ENCODE measurements around the gene ABCA3.

ABCA3 gene

DNA sequence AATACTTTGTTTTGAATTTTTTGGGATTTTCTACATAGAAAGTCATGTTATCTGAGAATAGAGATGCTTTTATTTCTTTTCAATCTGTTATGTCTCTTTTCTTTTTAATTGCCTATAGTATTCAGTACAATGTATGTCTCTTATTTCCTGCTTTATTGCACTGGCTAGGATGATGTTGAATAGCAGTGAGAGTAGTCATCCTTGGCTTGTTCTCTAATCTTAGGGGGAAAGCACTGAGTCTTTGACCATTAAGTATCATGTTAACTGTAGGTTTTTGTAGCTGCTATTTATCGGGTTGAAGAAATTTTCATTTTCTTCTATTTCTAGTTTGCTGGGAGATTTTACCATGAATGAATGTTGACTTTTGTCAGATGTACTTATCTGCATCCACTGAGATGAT is 10.0 kb upstream of the ABCA3 start:
- no peak overlapping the region for H3K4me3 ChIP-seq (ENCODE audit: low read depth, low read length)
- TF ChIP-seq, protein P1, sequence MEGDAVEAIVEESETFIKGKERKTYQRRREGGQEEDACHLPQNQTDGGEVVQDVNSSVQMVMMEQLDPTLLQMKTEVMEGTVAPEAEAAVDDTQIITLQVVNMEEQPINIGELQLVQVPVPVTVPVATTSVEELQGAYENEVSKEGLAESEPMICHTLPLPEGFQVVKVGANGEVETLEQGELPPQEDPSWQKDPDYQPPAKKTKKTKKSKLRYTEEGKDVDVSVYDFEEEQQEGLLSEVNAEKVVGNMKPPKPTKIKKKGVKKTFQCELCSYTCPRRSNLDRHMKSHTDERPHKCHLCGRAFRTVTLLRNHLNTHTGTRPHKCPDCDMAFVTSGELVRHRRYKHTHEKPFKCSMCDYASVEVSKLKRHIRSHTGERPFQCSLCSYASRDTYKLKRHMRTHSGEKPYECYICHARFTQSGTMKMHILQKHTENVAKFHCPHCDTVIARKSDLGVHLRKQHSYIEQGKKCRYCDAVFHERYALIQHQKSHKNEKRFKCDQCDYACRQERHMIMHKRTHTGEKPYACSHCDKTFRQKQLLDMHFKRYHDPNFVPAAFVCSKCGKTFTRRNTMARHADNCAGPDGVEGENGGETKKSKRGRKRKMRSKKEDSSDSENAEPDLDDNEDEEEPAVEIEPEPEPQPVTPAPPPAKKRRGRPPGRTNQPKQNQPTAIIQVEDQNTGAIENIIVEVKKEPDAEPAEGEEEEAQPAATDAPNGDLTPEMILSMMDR (IDR thresholded peaks at IDR 0.05; ENCODE audit: low read depth, low read length): no peak

DNA sequence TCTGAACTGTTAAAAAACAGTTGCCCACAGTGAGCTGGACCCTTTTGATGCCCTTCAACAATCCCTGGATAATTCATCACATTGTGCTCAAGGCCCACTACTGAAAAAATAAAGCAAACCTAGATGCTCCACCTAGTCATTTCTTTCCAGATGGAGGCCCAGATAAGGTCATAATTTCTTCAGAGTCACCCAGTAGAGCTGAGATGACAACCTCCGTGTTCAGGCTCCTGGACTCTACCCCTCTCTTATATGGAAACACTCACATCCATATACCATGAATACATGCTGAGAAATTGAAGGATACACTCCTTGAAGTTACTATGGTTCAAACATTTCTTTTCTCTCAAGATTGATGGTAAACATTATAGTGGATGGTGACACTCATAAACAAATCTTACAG is 2.7 kb upstream of the ABCA3 start:
- TF ChIP-seq, protein P1 (IDR thresholded peaks at IDR 0.05; ENCODE audit: low read depth, low read length): no peak
- H3K4me3 ChIP-seq (ENCODE audit: low read depth, low read length): no peak overlapping the region

DNA sequence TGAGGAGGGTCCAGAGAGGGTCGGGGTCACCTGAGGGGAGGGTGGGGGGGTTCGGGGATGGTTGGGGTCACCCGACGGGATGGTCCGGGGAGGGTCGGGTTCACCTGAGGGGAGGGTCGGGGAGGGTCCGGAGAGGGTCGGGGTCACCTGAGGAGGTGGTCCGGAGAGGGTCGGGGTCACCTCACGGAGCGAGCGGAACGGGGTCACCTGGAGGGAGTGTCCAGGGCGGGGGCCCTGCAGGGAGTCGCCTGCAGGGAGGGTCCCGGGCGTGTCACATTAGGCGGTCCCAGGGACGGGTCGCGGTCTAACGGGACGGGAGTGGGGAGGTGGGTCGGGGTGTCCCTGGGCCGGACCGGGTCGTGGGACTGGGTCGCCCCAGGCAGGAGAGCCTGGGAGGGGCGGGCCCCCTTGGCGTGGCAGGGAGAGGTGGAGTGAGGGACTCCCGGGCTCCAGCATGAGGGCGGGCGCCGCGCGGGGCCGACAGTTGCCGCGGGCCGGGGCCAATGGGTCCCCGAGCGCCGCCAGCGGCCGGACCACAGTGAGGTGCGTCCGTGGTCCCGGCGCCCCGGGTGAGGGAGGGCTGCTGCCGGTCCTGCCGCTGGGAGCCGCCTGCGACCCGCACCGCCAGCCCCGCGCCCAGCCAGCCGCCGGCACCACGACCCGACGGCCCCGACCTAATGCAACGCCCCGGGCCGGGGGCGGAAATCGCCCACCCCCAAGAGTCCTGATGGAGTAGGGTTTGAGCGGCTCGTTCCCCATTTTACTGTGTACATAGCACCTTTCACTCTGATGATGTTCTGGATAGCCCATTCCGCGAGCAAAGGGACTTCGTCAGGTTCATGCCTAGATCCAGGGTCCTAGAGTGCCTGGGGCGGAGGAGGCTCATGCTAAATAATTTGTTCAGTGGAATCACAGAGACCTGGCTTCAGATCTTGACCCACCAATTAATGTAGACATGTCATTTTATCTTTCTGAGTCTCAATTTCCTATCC is 1.2 kb upstream of the ABCA3 start:
- TF ChIP-seq, protein P1 (IDR thresholded peaks at IDR 0.05; ENCODE audit: low read depth, low read length): no peak
- no peak overlapping the region for H3K4me3 ChIP-seq (ENCODE audit: low read depth, low read length)

DNA sequence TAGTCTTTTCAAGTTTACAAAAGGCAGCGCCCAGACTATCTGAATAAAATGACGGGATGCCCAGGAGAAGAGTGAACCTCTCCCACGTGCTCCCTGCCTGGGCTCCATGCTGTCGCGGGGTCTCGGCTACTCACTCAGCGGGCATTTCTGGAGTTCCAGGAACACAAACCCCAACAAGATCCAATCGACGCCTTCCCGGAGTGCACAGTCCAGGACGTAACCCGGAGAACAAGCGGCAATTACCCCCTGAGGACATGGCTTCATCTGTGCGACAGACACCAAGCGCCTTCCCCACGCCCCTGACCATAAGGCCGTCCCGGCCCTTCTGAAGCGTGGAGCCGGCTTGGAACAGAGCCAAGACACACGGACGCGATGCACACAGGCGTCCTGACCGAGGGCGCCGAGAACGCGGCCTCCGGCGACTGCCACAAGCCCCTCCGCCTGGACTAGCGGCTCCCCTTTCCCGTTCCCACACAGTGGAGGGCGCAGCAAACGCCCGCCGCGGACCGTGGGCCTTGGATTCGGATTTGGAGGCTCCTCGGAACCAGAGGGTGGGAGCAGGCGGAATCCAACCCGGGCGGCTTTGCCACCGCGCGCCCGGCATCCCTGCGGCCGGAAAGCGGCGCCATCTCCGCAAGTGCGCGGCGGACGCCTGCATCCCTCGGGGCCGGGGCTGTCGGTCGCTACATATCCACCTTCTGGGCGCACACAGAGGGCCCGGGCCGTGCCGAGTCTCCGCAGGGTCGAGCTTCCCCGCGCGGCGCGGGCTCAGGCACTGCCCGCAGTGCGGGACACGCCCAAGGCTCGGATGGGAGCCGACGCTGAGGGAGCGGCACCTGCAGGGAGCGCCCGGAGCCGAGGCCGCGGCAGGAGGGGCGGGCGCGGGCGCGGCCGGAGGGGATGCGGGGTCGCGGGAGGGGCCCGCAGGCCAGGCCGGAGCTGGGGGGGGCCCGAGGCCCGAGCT is 725 bp downstream of the ABCA3 start:
- peak overlapping the region; percentile 54 for H3K4me3 ChIP-seq (ENCODE audit: low read depth, low read length)
- TF ChIP-seq, protein P1 (IDR thresholded peaks at IDR 0.05; ENCODE audit: low read depth, low read length): no peak

DNA sequence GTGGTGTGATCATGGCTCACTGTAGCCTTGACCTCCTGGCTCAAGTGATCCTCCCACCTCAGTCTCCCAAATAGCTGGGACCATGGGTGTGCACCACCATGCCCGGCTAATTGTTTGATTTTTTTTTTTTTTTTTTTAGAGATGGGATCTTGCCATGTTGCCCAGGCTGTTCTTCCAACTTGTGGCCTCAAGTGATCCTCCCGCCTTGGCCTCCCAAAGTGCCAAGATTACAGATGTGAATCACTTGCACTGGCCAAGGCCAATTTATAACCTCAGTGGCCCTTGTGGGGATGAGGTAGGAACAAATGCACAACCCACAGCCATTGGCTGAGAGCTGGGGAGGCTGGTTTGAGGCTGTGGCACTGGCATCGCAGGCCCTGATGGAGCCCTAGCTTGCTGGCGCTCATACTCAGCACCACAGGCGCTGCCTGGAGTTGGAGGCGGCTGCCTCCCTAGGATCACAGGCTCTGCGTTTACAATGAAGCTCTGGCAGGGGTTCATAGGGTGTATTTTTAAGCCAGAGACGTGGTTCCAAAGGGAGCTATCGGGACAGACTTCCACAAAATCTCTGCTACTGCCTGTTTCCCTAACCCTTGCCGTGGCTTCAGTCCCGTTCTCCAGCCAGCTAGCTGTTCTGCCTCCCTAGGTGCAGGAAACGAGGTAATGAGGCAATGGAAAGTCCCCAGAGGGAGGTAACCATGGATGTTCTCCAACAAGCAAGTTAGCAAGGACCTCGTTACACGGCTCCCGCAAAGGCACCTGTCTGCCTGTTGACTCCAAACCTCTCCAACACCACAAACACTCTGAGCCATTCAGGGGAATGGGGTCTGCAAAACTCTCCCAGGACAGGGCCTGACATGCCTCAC is 2.9 kb downstream of the ABCA3 start:
- no peak overlapping the region for H3K4me3 ChIP-seq (ENCODE audit: low read depth, low read length)
- TF ChIP-seq, protein P1 (IDR thresholded peaks at IDR 0.05; ENCODE audit: low read depth, low read length): no peak

DNA sequence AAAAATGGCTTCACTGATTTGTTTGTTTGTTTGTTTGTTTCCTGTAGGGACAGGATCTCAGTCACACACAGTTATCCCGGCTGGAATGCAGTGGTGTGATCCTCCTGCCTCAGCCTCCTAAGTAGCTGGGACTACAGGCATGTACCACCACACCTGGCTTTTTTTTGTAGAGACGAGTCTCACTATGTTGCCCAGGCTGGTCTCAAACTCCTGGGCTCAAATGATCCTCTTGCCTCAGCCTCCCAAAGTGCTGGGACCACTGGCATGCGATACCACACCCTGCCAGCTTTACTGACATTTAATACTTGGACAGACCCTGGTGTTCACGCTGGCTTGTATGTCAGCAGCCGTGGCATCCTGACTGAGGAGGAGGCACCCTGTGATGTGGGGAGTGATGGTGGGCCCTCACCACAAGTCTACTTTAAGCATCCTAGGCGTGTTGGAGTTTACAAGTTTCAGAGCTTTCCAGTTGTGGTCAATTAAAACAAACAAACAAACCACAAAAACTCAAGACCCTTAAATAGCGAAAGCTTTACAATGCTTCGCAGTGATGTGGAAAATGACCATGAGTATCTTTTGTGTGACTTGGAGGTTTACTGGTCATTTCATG is 5.1 kb downstream of the ABCA3 start:
- TF ChIP-seq, protein P1 (IDR thresholded peaks at IDR 0.05; ENCODE audit: low read depth, low read length): no peak

More for the DNA sequence above, 5.1 kb downstream of the ABCA3 start:
- H3K4me3 ChIP-seq (ENCODE audit: low read depth, low read length): no peak overlapping the region

All from WI38 (cell line).